NCI-H128 (cell line): ENCODE results near the gene CALN1.

Experiments
- DNase-seq: peaks from one replicate; lab custom pipeline; 2025; ENCODE audit not compliant: unreplicated experiment; lab: John Stamatoyannopoulos, UW

Gene CALN1

DNA sequence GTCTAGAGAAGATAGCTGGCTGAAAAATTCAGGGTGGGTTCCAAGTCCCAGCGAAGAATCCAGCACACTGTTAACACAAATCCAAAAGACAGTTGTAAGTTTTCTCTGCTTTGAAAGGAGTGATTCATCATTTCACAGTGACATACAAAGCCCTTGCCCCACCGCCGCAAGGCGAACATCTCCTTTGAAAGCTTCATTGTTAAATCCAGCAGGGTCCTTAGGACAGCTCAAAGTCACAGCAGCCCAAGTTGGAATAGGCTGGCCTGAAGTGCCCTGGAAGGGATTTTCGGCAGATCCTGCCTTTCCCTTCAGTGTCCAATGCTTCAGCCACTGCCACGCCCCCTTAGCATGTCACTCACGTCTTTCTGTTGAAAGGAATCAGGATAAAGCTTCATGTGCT is 526.1 kb downstream of the CALN1 start:
- no peak for DNase-seq

GRCh38 chr7:71885487-71885886 is 526.7 kb downstream of the CALN1 start:
- no peak for DNase-seq

DNA sequence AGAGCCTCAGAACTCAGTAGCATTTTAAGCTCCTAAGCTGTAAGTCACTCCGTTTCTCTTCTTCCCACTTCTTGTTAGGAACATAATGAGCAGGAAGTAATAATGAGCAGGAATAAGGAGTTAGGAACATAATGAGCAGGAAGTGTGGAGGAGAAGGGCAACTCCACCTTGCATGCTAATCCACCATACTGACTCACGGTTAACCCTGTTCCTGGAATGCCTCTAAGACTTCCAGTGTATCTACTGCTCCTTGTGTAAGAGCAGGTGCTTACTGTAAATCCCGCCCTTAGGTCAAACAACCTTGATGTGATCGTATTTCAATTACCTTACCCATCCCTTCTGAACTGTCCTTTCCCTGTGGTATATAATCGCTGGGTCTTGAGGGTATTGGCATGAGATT is 528.7 kb downstream of the CALN1 start:
- no peak for DNase-seq

DNA sequence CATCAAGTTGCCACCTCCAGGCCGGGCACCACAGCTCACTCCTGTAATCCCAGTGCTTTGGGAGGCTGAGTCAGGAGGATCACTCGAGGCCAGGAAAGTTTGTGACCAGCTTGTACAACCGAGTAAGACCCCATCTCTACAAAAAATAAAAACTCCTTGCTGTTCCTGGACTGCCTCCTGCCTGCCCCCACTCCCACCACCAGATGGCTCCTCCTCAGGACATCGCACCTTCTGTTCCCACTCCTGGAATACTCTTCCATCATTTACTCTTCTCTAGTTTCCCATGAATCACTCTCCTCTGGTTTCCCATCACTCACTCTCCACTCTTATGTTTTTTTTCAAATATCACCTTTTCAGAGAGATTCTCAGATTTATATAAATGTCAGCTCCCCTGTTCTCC is 540.7 kb downstream of the CALN1 start:
- no peak for DNase-seq

DNA sequence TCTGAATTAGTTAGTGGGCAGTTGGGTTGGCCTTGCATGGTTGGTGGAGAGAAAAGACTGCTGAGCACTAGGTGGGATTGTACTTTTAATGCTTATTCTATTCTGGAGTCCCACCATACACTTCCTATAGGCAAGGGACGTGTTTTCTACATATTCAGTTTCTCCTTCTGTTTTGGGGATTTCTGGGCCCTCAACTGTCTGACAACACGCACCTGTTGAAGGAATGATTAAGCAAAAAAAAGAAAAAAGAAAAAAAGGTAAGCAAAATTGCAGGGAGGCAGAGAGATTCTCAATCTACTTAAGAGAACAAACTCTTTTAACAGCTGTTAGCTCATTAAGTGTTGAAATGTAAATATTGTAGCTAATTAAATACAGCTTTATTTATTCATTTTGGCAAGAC is 541.3 kb downstream of the CALN1 start:
- DNase-seq = no peak

DNA sequence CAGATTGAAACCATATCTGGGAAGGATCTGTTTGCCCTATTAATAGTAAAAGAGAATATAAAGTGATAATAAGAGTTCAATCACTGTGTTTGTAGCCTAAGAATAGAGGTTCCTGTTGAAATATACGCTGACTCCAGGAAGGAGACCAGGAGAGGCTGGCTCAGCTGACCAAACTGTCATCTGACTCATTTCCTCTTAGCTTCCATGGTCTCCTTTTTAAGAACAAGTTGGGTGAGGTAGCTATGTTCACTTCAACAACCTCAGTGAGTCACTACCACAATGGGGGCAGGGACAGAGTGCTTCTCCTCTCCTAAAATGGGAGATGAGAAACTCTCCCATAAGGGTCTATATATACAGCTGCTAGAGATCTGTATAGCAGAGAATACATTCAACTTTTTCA is 543.3 kb downstream of the CALN1 start:
- no peak for DNase-seq

DNA sequence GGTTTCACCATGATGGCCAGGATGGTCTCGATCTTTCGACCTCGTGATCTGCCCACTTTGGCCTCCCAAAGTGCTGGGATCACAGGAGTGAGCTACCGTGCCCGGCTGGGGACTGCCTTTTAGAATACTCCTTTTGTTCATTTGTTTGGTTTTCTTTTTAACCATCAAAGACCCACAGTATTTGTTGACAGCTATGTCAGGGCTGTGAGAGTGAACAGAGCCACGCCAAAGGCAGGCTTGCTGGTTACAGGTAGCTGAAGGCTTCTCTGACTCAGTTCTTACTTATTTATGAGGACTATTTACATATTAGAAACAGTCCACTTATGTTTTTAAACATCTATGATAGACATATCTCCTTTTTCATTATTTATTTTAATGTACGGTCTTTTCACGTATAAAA is 544.5 kb downstream of the CALN1 start:
- no peak for DNase-seq

GRCh38 chr7:71865172-71865571 is 547.0 kb downstream of the CALN1 start:
- no peak for DNase-seq

- DNase-seq = no peak
Observed at GRCh38 chr7:71864130-71864529, 548.0 kb downstream of the CALN1 start.

DNA sequence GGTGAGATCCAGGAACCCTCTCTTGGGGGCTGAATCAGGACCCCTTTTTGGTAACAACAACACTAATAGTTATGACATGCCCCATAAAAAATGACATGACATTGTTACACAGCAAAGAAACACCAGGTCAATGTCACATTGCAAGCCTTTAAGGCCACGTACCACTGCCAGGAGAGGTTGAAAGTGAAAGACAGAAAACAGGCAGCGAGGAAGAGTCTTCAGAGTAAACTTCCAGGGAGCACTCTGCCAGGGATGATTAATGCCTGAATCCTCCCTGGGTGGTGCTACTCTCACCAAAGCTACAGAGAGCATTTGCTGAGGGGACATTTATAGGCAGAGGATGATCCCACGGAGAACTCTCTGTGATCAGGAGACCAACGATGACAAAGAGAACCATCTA is 551.6 kb downstream of the CALN1 start:
- no peak for DNase-seq

DNA sequence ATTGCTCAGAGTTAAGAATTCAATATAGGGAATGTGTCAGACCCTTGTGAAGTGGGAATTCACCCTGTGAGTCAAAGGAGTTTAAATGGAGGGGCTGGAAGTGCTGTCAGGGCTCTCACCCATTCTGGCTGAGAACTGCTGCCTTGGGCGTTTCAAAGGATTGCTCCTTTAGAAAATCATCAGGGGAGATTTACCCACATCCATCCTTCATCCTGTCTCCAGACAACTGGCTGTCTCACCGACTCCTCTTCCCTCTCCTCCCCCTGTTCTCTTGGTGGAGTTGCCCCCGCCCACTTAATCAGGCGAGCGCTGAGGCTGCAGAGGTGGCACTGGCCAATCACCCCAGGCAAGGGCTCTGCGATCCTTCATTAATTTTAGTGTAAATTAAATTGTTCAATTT is 554.8 kb downstream of the CALN1 start:
- no peak for DNase-seq

- DNase-seq = no peak
Observed at GRCh38 chr7:71854546-71855397, 557.4 kb downstream of the CALN1 start.

- no peak for DNase-seq
Observed at GRCh38 chr7:71851776-71852498, 560.2 kb downstream of the CALN1 start.

- no peak for DNase-seq
Observed at GRCh38 chr7:71846160-71846559, 566.0 kb downstream of the CALN1 start.

GRCh38 chr7:71843676-71844075 is 568.5 kb downstream of the CALN1 start:
- DNase-seq = no peak

GRCh38 chr7:71842786-71843185 is 569.4 kb downstream of the CALN1 start:
- no peak for DNase-seq

GRCh38 chr7:71842381-71842780 is 569.8 kb downstream of the CALN1 start:
- DNase-seq = no peak

- DNase-seq = no peak
Observed at GRCh38 chr7:71835056-71835455, 577.1 kb downstream of the CALN1 start.

- DNase-seq = no peak
Observed at GRCh38 chr7:71829515-71829914, 582.6 kb downstream of the CALN1 start.

GRCh38 chr7:71828361-71828760 is 583.8 kb downstream of the CALN1 start:
- no peak for DNase-seq

GRCh38 chr7:71826141-71826540 is 586.0 kb downstream of the CALN1 start:
- DNase-seq = no peak

GRCh38 chr7:71824006-71824760 is 588.0 kb downstream of the CALN1 start:
- DNase-seq = no peak
